ENCODE data around the gene MSN.
"Not testable (repeated sequence)": the region's sequence is repeated elsewhere in the genome, so short reads cannot be mapped to it uniquely, and the experiment has no call there.

MSN gene

DNA sequence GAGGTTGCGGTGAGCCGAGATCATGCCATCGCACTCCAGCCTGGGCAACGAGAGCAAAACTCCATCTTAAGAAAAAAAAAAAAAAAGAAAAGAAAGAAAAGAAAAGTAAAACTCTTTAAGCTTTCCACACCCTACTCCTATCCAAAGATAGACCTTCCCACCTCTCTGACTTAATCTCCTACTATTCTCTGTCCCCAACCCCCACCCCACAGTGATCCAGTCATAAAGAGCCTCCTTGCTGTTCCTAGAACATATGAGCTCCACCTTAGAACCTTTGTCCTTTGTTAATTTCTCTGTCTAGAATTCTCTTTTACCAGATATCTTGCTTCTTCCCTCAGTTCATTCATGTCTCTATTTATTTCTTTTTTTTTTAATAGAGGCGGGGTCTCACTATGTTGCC, 30.1 kb upstream of the MSN start:
- DNase-seq (ENCODE audit: low read depth), result no peak
- TF ChIP-seq, protein P1, sequence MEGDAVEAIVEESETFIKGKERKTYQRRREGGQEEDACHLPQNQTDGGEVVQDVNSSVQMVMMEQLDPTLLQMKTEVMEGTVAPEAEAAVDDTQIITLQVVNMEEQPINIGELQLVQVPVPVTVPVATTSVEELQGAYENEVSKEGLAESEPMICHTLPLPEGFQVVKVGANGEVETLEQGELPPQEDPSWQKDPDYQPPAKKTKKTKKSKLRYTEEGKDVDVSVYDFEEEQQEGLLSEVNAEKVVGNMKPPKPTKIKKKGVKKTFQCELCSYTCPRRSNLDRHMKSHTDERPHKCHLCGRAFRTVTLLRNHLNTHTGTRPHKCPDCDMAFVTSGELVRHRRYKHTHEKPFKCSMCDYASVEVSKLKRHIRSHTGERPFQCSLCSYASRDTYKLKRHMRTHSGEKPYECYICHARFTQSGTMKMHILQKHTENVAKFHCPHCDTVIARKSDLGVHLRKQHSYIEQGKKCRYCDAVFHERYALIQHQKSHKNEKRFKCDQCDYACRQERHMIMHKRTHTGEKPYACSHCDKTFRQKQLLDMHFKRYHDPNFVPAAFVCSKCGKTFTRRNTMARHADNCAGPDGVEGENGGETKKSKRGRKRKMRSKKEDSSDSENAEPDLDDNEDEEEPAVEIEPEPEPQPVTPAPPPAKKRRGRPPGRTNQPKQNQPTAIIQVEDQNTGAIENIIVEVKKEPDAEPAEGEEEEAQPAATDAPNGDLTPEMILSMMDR (conservative IDR thresholded peaks at IDR 0.05; ENCODE audit: control insufficient read depth, insufficient read depth, low read depth, low read length), result no peak
- no peak overlapping the region for H3K4me3 ChIP-seq (ENCODE audit: control insufficient read depth, low read depth, low read length)

GRCh38 chrX:65642914-65643491, 24.5 kb upstream of the MSN start:
- TF ChIP-seq, protein P1 (conservative IDR thresholded peaks at IDR 0.05; ENCODE audit: control insufficient read depth, insufficient read depth, low read depth, low read length), result no peak
- no peak for DNase-seq (ENCODE audit: low read depth)
- no peak overlapping the region for H3K4me3 ChIP-seq (ENCODE audit: control insufficient read depth, low read depth, low read length)

DNA sequence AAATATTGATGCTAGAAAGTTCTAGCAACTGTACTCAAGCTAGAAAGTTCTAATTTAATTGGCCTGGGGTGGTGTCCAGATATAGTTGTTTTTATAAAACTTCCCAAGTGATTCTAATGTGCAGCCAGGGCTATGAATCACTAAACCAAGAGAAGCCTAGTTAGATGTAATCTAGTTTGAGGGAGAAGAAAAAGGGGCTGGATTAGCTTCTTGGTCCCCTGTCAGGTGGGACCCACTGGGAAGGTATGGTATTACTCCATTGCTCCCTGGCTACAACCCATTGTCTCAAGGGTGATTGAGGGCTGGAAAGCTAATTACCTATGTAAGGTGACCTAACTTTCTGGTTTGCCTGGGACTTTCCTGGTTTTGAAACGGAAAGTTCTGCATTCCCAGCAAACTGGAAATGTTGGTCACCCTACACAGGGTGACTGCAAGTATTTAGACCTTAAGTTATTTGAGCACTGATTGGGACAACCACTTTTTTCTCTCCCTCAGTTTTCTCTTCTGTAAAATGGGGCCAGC, 23.9 kb upstream of the MSN start:
- DNase-seq (ENCODE audit: low read depth), result peak; percentile 36
- H3K4me3 ChIP-seq (ENCODE audit: control insufficient read depth, low read depth, low read length), result no peak overlapping the region
- TF ChIP-seq, protein P1 (conservative IDR thresholded peaks at IDR 0.05; ENCODE audit: control insufficient read depth, insufficient read depth, low read depth, low read length), result no peak

DNA sequence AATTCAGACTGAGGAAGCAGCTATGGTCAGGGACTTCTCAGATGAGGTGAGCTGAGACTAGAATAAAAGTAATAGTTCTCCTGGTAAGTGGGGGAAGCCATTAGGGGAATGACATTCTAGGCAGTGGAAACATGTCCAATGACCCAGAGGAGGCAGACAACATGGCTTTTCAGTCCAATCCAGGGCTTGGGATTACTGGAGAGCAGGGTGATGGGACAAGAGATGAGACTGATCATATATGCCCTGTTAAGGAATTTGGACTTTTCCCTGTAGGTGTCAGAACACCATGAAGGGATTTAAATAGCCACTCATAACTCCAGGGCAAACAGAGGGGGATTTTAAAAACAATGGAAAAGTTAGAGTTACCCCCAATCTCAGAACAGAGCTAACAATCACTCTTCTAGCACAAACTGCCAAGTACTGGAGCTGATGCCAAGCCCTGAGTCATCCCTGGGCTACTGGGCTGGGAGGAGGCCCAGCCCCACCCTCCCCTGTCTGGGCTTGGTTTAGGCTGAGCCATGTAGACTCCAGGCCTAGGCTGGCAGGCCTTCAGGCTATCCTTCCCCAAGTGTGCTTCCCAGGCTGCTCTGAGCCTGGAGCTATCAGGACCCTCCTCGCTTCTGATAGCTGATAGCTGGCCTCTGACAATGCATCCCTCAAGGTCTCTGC, 22.7 kb upstream of the MSN start:
- DNase-seq (ENCODE audit: low read depth), result peak; percentile 86
- TF ChIP-seq, protein P1 (conservative IDR thresholded peaks at IDR 0.05; ENCODE audit: control insufficient read depth, insufficient read depth, low read depth, low read length), result no peak
- no peak overlapping the region for H3K4me3 ChIP-seq (ENCODE audit: control insufficient read depth, low read depth, low read length)

GRCh38 chrX:65647801-65648200, 19.7 kb upstream of the MSN start:
- DNase-seq (ENCODE audit: low read depth), result no peak
- TF ChIP-seq, protein P1 (conservative IDR thresholded peaks at IDR 0.05; ENCODE audit: control insufficient read depth, insufficient read depth, low read depth, low read length), result no peak
- no peak overlapping the region for H3K4me3 ChIP-seq (ENCODE audit: control insufficient read depth, low read depth, low read length)

DNA sequence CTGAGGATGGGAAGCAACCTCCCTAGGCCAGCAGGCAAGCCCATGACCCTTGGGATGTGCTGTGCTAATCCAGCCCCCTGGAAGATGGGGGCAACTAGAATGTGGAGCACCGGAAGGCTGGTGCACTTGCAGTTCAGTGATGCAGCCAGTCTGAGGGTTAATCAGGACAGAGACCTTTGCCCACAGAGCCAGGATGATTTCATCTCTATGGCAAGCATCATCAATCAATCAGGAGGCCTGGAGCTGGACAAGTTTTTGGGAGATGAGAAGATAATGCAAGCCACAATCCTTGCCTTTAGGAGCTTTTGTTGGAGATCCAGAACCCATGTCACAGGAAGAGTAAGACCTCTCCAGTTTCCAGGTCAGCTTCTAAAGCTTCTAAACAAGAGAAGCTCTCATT, 15.4 kb upstream of the MSN start:
- DNase-seq (ENCODE audit: low read depth), result no peak
- TF ChIP-seq, protein P1 (conservative IDR thresholded peaks at IDR 0.05; ENCODE audit: control insufficient read depth, insufficient read depth, low read depth, low read length), result no peak
- no peak overlapping the region for H3K4me3 ChIP-seq (ENCODE audit: control insufficient read depth, low read depth, low read length)

GRCh38 chrX:65657009-65657441, 10.4 kb upstream of the MSN start:
- not testable (repeated sequence) for DNase-seq (ENCODE audit: low read depth); H3K4me3 ChIP-seq (ENCODE audit: control insufficient read depth, low read depth, low read length)
